Suppressor macrophage treated with lipopolysaccharide for 1 hour (primary cell): ENCODE measurements around the gene GULP1.
A peak's percentile ranks its signal among the peaks of the same experiment; 100 is the strongest.
"Not testable (repeated sequence)": the region's sequence is repeated elsewhere in the genome, so short reads cannot be mapped to it uniquely, and the experiment has no call there.

Source experiments
- DNase-seq, 3 donors: peaks; one replicate each; pipeline ENCODE4 v3.0.0-alpha.2; 2020 to 2022

The GULP1 gene

DNA sequence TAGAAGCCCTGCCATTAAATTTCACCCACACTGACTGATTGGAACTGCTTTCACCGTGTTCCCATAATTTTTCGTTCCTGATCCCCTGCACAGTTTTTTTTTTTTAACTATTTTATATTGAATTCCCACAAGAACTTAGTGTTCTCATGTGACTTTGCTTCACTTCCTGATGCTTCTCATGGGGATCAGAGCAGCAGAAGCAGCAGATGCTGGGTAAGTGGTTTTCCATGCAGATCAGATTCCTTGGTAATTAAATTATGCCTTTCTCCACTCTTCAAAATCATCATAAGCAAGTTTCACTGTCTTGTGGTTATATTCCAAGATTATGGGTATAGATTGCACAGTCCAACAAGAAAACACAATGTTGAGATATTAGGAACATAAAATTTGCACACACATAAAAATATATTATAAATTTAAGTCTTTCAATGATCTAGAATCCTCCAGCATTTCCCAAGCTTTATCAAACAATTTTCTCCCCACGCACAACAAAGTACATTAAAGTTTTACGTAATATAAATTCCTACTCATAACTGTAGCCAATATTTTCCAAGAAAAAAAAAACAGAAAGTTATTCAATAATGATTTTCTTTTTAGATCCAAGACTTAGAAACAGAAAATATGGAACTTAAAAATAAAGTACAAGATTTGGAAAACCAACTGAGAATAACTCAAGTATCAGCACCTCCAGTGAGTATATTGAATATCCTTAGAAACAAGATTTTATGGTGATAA, 277.9 kb downstream of the GULP1 start:
- no peak for DNase-seq

DNA sequence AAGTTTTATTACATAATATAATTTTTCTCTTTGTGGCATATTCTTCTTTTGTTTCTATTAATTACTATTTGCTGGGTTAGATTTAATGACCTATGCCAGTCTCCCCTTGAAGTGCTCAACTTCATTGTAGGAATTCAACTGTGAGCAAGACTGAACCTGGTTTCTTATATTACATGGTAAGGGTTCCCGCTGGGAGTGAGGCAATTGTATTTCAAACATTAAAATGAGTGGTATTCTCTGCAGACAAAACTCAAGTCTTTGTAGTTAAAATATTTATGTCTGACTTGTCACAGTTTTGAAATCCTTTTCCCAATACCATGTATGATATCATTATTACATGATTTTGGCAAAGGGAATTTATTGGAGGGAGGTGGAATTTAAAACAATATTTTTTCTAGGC, 278.7 kb downstream of the GULP1 start:
- DNase-seq, result no peak

DNA sequence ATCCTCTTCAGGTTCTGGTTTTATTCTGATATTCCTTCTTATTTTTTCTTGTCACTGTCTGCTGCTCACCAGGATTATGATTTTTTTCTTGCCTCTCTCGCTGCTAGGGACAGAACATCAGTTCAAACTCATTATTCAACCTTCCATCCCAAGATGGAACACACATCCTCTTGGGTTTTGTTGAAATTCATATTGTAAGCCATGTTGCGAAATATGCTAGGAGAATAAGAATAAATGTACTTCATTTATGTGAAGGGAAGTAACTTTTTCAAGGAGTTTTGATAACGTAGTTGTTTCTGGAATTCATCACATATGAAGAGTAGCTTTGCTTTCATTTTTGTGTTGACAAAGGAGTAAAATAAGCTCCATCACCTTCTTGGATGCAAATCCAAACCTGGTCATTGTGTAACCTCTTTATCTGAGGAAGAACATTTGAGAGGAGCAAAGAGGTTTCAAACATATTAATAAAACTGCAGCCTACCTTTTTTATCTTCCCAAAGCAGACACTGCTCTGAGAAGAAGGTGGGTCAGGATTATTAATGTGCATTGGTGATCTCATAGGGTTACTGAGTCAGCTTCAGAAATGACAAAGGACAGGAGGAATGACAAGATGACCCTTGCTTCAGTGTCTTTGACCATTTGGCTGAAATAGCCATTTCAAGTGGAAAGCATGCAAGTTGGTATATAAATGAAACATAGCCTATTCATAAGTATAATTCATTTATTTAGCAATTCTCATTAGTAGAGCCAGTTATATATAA, 280.0 kb downstream of the GULP1 start:
- no peak for DNase-seq

DNA sequence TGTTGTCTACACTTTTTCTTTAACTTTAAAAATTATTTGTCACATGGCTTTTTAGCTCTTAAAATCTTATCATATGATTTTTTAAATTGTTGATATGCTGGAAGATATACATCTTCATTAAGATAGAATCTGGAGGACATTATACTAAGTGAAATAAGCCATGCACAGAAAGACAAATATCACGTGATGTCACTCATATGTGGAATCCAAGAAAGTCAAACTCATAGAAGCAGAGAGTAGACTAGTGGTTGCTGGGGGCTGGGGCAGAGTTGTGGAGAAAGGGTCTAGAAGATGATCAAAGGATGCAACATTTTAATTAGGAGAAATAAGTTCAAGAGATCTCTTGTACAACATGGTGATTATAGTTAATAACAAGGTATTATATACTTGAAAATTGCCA, 280.9 kb downstream of the GULP1 start:
- DNase-seq, result no peak

DNA sequence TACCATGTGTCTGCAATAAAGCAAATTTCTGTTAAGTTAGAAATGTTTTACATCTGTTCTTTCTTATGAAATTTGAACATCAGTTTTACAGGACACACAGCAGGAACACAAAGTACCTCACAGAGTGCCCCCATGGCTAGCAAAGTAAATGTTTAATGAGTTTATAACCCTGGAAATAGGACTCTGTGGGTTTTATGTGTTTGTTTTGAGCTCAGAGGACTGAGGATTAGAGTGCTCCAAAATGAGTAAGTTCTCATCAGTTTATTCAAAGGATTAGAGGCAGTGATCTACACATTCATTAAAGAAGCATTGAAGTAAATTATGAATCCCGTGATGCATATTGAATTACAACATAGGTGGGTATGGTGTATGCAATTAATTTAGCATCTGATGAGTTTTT, 281.8 kb downstream of the GULP1 start:
- DNase-seq, result no peak

DNA sequence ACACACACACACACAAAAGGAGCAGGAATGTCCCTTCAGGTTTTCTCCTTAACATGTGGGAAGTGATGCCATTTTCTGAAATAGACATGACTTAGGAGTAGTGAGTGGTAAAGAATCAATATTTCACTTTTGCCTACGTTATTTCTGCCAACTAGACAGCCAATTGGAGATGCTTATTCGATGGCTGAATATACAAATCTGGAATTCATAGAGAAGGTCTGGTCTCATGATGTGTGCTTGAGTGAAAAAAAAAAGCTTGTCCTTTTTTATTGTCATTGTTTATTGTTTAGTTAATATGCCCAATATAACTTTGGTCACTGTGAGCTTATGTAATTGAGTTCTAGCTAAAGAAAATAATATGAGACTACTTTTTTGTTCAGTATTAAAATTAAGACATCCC, 284.3 kb downstream of the GULP1 start:
- no peak for DNase-seq

DNA sequence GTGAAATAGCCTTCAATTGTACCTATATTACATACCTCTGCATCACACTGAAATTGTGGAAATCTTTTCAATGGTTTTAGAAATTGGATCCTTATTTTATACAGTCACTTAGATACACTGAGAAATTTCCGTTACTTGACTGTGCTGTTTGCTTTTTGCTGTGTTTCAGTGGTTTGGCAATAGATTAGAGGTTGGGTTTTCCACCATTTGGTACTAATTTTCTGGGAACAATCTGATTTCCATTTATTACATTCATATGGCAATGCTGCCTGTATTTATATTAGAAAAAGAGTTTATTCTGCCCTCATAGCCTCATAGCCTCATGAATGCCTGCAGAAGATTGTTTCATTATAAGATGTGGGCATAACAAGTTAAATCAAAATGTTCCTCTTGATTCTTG, 285.0 kb downstream of the GULP1 start:
- DNase-seq, result no peak

DNA sequence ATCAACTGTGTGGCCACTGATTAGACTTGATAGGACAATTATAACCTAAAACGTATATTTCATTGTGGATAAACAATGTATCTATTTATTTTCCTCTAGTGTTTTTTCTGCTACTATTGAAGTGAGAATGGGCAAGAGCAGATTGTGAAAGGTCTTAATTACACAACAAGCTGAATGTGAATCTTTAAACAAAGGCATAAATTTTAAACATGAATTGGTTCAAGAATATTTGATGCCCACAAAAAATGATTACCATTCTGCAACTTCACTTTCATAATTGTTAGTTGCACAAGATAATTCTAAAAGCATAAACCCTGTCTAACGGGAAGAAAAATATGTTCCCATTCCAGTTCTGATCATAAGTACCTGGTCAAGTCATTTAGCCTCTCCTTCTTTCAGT, 285.6 kb downstream of the GULP1 start:
- DNase-seq, result no peak

DNA sequence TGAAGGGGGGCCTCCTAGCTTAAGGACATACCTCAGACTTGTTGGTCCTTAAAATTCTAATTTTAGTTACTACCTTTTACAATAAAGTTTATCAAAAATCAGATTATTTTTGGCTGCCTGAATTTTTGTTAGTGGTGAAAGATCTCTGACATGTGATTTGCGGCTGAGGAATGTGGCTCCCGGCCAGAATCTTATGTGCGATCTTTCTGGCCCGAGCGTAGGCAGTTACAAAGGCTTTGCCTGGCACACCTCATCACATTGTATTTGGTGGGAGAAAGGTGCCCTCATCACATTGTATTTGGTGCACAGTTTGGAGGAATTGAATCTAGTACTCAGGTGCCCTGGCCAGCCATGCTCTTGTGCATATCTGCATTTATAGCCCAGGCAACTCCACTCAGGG, 289.1 kb downstream of the GULP1 start:
- DNase-seq, result no peak

DNA sequence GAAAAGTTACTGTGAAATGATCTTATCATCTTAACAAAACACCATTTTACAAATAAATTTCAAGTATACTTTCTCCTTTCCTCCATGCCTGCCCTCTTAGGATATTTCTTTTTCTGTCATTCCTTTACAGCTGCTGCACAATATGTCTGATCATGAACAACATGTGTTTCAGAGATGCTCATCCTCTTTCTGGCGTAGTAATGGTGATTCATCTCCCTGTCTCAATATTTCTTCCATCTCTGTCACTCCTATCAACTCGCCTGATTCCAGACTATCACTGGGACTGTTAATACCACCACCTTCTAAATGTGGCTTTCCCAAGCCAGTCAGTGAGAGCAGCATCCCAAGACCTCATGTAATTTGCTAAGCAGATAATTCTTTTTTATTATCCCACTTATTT, 290.5 kb downstream of the GULP1 start:
- no peak for DNase-seq

DNA sequence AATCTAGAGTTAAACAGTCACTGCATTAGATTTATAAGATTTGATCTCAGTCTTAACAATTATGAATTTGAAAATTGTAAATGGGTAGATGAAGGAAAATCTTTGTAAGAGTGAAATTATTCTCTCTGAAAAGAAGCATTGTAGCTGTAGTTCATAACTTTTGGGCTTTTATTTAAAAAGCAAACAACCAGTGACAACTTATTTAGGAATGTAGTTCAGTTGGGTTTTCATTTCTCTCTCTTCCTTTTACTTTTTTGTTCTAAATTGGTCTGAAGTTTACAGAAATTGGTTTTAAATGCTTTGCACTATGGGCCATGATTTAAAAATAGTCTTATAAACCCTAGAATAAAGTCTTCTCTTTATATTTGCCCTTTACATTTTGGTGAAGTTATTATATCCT, 296.6 kb downstream of the GULP1 start:
- no peak for DNase-seq

DNA sequence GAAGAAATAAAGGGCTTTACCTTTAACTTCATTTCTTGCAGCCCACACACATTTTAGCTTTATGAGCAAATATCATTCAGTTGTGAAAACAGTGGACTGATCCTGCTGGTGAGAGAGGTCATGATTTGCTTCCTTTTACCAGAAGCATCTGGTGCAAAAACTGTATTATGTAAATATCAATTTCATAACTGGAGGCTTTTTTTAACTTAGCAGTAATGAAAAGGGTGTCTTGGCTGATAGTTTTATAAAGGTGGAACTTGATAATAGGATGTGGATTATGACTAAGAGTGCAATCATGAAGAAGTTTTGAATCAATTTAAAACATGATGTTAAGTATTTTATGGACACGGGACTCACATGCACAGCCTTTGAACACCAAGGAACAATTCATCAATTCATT, 304.4 kb downstream of the GULP1 start:
- no peak for DNase-seq

DNA sequence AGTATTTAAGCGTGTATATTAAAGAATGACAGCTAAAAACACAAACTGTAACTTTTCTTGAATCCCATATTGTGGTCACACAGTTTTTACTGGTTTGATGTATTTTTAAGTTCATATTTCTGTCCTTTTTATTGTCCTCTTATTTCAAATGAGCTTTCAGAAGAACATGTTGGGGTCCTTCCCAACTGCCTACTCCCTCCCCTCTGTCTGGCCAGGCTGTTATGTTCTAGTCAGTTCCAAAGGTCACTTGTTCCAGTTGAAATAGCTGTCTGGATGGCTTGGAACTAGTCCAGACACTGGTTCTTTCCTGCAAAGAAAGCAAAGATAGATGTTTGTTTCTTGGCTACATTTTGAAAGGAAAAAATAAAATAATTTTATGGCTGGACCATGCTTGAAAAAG, 306.9 kb downstream of the GULP1 start:
- no peak for DNase-seq

DNA sequence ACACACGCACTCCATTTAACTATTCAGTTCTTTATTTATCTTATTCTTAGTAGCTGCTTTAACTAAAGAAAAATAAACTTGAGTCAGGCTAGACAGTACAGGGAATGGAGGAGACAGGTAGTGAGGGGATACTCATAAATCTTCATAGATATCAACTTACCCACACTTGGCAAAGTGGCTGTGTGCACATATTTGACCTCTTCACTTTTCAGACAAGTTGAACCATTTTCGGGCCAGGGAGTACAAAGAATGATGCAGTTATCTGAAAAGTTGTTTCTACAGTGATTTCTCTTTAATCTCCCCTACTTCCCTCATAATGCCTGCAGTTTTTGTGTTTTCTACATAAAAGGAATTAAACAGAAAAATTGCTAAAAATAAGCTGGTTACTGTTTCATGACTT, 307.5 kb downstream of the GULP1 start:
- no peak for DNase-seq

DNA sequence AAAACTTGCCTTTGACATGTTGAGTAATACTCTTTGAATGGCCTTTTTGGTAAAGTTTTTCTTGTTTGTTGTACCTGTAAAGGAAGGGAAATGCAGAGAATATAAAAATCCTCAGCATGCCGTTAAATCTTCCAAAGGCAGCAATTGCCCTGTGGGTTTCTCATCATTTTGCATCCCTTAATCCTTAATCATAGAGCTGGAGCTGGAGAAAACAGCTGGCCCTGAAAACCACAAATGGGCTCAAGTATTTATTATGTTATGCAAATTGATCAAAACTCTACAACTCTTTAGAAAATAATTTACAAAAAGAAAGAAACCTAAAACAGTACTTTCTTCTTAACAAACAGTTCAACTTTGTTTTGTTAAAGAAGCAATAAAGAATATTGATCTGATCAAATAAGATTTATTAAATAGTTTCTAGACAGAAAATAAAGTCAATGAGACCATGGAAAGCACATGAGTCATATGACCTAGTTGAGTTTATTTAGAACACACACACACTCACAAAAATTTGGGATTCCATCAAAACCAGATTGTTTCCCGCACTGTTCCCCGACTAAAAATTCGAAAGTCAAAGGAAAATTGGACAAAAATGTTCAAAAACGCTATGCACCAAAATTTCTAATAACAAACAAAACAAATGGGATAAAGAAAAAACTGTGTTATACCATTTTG, 309.0 kb downstream of the GULP1 start:
- no peak for DNase-seq

DNA sequence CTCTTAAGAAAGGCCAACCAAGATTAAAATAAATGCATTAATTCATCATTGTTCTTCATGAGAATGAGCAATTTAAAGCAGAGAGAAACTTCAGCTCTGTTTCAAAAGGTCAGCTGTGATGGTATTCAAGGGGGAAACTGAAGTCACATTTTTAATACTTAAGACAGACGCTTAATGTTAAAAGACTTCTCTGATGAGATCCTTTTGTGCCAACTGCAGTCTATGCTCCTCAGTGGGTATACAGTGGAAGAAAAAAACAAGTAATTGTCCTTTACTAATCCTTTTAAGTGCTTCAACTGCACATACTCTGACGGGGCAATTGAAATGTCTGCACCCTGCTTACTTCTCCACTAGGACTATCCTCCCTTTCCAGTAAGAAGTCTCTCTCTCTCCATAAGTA, 309.7 kb downstream of the GULP1 start:
- no peak for DNase-seq

DNA sequence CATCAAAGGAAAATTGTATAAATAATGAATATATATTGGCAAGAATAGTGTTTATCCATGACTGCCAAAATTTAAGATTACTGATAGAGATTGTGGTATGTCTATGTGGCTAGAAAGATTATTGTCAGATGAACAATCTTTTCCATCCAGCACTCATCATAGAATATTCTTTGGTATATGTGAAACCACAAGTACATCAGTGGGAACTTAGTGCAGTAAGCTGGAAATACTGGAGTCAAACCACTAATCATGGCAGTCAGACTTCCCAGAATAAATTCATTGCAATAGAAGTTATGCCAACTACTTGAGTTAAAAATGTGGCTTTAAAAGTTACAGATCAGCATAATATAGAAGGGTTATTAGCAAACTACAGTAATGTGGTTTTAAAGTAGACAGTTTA, 310.3 kb downstream of the GULP1 start:
- no peak for DNase-seq

DNA sequence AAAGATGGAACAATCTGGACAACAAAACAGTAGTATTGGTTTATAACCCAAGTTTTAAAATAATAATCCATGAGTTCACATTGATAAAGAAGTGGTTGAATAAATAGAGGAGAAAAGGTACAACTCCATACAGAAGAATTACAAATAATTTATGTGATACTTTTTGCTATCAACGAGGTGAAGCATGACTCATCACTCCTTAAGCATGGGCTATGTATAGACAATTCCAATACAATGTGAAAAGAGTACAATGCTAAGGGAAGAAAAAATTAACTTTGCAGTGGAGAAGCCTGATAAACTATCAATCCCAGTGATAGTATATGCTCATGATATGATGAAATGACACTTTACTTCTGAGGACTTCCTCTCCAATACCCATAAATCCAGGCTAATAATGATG, 312.9 kb downstream of the GULP1 start:
- no peak for DNase-seq

DNA sequence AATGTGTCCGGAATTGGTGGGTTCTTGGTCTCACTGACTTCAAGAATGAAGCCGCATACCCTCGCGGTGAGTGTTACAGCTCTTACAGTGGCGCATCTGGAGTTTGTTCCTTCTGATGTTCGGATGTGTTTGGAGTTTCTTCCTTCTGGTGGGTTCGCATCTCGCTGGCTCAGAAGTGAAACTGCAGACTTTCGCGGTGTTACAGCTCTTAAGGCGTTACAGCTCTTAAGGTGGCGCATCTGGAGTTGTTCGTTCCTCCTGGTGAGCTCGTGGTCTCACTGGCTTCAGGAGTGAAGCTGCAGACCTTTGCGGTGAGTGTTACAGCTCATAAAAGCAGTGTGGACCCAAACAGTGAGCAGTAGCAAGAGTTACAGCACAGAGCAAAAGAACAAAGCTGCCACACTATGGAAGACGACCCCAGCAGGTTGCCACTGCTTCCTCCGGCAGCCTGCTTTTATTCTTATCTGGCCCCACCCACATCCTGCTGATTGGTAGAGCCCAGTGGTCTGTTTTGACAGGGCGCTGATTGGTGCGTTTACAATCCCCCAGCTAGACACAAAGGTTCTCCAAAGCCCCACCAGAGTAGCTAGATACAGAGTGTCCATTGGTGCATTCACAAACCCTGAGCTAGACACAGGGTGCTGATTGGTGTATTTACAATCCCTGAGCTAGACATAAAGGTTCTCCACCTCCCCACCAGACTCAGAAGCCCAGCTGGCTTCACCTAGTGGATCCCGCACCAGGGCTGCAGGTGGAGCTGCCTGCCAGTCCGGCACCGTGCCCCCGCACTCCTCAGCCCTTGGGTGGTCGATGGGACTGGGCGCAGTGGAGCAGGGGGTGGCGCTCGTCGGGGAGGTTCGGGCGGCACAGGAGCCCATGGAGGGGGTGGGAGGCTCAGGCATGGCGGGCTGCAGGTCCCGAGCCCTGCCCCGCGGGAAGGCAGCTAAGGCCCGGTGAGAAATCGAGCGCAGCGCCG, 314.2 kb downstream of the GULP1 start:
- not testable (repeated sequence) for DNase-seq

DNA sequence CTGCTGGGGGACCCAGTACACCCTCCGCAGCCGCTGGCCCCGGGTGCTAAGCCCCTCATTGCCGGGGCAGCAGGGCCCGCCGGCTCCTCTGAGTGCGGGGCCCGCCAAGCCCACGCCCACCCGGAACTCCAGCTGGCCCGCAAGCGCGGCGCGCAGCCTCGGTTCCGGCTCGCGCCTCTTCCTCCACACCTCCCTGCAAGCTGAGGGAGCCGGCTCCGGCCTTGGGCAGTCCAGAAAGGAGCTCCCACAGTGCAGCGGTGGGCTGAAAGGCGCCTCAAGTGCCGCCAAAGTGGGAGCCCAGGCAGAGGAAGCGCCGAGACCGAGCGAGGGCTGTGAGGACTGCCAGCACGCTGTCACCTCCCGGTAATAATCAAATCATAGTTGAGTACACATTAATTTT, 314.9 kb downstream of the GULP1 start:
- DNase-seq, result not testable (repeated sequence)

DNA sequence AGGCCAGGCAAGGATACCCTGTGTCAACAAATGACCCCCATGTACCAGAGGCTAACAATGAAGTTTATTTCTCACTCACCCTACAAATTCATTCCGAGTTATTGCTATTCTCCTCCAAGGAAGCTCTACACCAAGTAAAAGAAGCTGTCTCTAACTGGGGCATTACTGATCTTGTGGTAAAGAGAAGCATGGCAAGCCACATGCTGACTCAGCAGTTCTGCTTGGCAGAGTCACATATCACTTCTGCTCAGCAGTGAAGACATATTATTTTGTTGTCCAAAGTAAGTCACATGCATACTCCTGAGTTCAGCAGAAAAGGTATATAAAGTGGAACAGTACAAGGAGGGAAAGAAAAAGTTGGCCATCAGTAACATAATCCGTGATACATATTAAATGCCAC, 315.8 kb downstream of the GULP1 start:
- DNase-seq, result peak in 2 of 3 donors; percentile 3 to 6

DNA sequence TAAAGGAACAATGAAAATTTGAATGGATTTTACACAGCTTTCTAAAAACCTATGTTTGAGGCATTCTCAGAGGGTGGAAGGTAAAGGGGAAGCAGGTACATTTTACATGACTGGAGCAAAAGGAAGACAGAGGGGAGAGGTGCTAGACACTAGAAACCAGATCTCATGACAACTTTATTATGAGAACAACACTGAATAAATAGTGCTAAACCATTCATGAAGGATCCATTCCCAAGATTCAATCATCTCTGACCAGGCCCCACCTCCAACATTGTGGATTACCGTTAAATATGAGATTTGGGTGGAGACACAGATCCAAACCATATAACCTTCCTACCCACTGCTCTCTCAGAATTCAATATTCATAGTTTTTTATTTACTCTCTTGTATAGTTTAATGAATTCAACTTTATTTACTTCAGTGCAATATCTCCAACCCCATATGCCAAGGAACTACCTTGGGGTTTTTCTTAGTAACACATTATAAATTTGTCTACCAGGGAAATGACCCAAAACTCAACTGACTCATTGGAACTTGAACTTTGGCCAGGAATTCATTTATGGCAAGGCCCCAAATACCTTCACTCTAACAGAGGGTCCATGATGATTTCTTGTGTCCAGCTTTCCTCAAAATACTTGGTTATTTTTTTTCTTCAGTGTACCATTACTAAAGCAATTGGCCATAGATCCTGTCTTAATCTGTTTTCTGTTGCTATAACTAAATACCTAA, 317.8 kb downstream of the GULP1 start:
- DNase-seq, result no peak
